Heart right ventricle (tissue), 16 donors: ENCODE results near the gene EVI5L. TPM values are rescaled to one million over a fixed set of nuclear protein-coding genes. Genes with fewer than 3 reads are reported as not detected.
A peak's percentile ranks its signal among the peaks of the same experiment; 100 is the strongest.

Source experiments
- ATAC-seq, 8 donors: fragments of 200-7000 bp; cut with Tn5 transposase; one replicate each; pipeline ENCODE4 v1.9.1; 2020; ENCODE audit warnings: mild to moderate bottlenecking in 8 of 8, moderate library complexity in 8 of 8, moderate number of reproducible peaks in 1 of 8
- DNase-seq, 2 donors: peaks; one replicate each; pipeline ENCODE4 v3.0.0-alpha.2; 2020
- H3K27ac ChIP-seq, 10 donors: fragments of 200-600 bp; sonication (generic) in 2 of 10; one replicate each; pipeline versions ENCODE4 v1.5.0 to v1.8.0; 2020 to 2022; ENCODE audit warnings: mild to moderate bottlenecking in 3 of 10
- H3K27me3 ChIP-seq, 7 donors: fragments of 200-600 bp; one replicate each; pipeline ENCODE4 v1.8.0; 2021 to 2022; ENCODE audit warnings: mild to moderate bottlenecking in 2 of 7
- H3K36me3 ChIP-seq, 9 donors: fragments of 200-600 bp; sonication (generic) in 1 of 9; one replicate each; pipeline versions ENCODE4 v1.5.0 to v1.8.0; 2020 to 2022; ENCODE audit warnings: mild to moderate bottlenecking in 2 of 9
- H3K4me1 ChIP-seq, 9 donors: fragments of 200-600 bp; sonication (generic) in 1 of 9; one replicate each; pipeline versions ENCODE4 v1.5.0 to v1.8.0; 2020 to 2022; ENCODE audit warnings: mild to moderate bottlenecking in 4 of 9
- H3K4me3 ChIP-seq, 10 donors: fragments of 200-600 bp; sonication (generic) in 2 of 10; one replicate each; pipeline versions ENCODE4 v1.5.0 to v1.8.0; 2020 to 2022; ENCODE audit warnings: mild to moderate bottlenecking in 7 of 10, moderate library complexity in 2 of 10
- H3K9me3 ChIP-seq, 11 donors: fragments of 200-600 bp in 10 of 11; sonication (generic) in 2 of 11; one replicate each; pipeline versions ENCODE4 v1.5.0 to v1.8.0; 2013 to 2022; ENCODE audit warnings: mild to moderate bottlenecking in 2 of 11, control low read depth in 1 of 11, moderate library complexity in 1 of 11
- WGBS, 2 donors: extraction: QIAGEN DNeasy Blood & Tissue Kit; methylation state at CpG; one replicate each; pipeline ENCODE4 v1.1.7; 2013; ENCODE audit warnings: inconsistent platforms in 1 of 2; 5-methylcytosine and 5-hydroxymethylcytosine counted together
- intact Hi-C, 10 donors: fragments of 100-400 bp; cut with DNase I; formaldehyde crosslinking; loops; one replicate each; pipeline versions ENCODE4 v1.11.1 to v1.14.2; 2022
- polyA plus RNA-seq, 2 donors: library from polyadenylated mRNA; stranded (reverse); fragments of 200-250 nt; gene quantifications; one replicate each; pipeline ENCODE4 v1.2.3, GENCODE V29; 2013
- total RNA-seq, 10 donors: library from RNA; stranded (reverse); fragmentation: NEBNext Ultra II Directional in 3 of 10; extraction: Animal tissue kit (Norgen Biotek cat#: 25700) in 3 of 10; gene quantifications; one replicate each; pipeline versions ENCODE4 v1.2.1 to v1.2.4, GENCODE V29; 2021 to 2023
- TF ChIP-seq, protein P1 (sequence below), 9 donors: fragments of 200-600 bp; sonication (generic) in 2 of 9; IDR thresholded peaks; one replicate each; pipeline versions ENCODE4 v1.5.0 to v1.8.0; 2021 to 2022; ENCODE audit warnings: antibody characterized with exemption in 9 of 9, mild to moderate bottlenecking in 5 of 9, moderate library complexity in 1 of 9
- donor health status: Arrhythmogenic right ventricular cardiomyopathy.
- donor health status: ischemic (EF 13 %, LVEDD 7.1; RV severe dilation, severe dysfunction).
- donor health status: healthy with polysubstance abuse.
- donor health status: DM: no; HTN: yes; CAD: no.
- donor health status: DM: no; HTN: no; CAD: no.
- donor health status: ischemic (EF 25% LVEDD 6.9; RV normal size, moderate dysfunction).
- donor health status: ischemic (EF 25% LVEDD 5.7; RV mildly dilated, moderate dysfunction).
- donor health status: healthy.
- donor health status: DM: yes; HTN: yes; CAD: no.
- donor health status: Ischemic cardiomyopathy.
- donor health status: ischemic (EF 35%, LVEDD 5.7; RV mildly dilated, moderate dysfunction).
- donor health status: nonischemic (EF 11% LVEDD 7.7; RV severe dilation, severe dysfunction).
- donor health status: DM: yes; HTN: yes; CAD: no.
- donor health status: PGD.
- donor health status: ischemic (EF 29% LVEDD 5.4; RV normal size, mild dysfunction).
- donor health status: nonischemic (EF 23%, LVEDD 6.1; RV moderate dilation, normal function).

EVI5L gene
- total and polyA plus RNA-seq, 12 donors: 12.9 to 26.3 (median 20.3) TPM

DNA sequence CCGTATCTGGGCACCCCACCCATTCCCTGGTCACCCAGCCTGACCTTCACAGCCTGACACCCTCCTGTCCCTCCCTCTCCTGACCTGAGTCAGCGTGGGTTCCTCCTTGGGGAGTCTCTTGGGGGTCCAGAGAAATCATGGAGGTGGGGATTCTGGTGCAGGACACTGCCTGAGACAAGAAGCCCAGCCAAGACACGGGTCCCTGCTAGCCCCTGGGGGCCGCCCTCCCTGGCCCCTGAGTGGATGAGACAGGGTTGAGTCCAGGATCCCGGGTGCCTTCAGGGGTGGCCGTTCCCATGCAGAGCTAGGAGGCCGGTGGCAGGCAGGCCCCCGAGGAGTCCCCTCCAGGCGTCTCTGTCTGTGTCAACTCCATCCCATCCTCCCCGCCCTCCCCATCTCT lies 75.2 kb downstream of the EVI5L start:
- TF ChIP-seq, protein P1, sequence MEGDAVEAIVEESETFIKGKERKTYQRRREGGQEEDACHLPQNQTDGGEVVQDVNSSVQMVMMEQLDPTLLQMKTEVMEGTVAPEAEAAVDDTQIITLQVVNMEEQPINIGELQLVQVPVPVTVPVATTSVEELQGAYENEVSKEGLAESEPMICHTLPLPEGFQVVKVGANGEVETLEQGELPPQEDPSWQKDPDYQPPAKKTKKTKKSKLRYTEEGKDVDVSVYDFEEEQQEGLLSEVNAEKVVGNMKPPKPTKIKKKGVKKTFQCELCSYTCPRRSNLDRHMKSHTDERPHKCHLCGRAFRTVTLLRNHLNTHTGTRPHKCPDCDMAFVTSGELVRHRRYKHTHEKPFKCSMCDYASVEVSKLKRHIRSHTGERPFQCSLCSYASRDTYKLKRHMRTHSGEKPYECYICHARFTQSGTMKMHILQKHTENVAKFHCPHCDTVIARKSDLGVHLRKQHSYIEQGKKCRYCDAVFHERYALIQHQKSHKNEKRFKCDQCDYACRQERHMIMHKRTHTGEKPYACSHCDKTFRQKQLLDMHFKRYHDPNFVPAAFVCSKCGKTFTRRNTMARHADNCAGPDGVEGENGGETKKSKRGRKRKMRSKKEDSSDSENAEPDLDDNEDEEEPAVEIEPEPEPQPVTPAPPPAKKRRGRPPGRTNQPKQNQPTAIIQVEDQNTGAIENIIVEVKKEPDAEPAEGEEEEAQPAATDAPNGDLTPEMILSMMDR (IDR thresholded peaks at IDR 0.05): no peak
- intact Hi-C loops: no loop called here
- no peak for ATAC-seq
- Histone ChIP-seq H3K27ac (no peak overlapping the region), H3K27me3 (peaks cover 0 to 4% (median 0%) of the 10 kb centered on the region in 7 donors), H3K36me3 (peaks cover 0 to 34% (median 6%) of the 10 kb centered on the region in 9 donors), H3K4me3 (peak overlapping the region in 8 of 10 donors; percentile 82 to 96 (median 88)), H3K4me1 (peaks cover 14 to 62% (median 41%) of the 10 kb centered on the region in 9 donors), H3K9me3 (no peaks in the 10 kb centered on the region)
- 69 to 70% methylated on average over 10 of the region's 10 CpGs for WGBS, 2 donors
- no peak for DNase-seq

DNA sequence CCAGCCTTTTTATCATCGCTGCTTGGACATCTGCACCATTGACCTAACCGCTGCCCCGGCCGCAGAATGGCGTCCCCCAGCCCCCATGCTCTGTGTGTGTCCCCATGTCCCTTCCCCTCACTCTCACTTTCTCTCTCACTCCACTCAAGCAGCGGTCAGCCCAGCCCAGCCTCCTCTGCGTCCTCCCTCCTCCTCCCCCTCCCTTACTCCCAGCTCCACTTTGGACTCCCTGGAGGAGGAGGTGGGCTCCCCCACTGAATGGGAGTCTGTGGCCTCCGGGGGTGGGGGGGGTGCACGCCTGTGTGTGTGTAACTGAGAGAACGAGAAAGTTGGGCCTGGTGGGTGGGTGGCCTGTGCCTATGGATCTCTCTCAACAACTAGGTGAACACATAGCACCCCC lies 75.8 kb downstream of the EVI5L start:
- no peak for ATAC-seq
- H3K36me3 ChIP-seq: peaks cover 0 to 40% (median 12%) of the 10 kb centered on the region in 9 donors
- no peaks in the 10 kb centered on the region for H3K9me3 ChIP-seq
- peaks cover 14 to 62% (median 41%) of the 10 kb centered on the region in 9 donors for H3K4me1 ChIP-seq
- 83 to 88% methylated on average over 10 of the region's 10 CpGs for WGBS, 2 donors
- no peak for DNase-seq
- TF ChIP-seq, protein P1 (IDR thresholded peaks at IDR 0.05): no peak
- H3K4me3 ChIP-seq: no peak overlapping the region
- intact Hi-C loops: no loop called here
- H3K27me3 ChIP-seq: no peaks in the 10 kb centered on the region
- H3K27ac ChIP-seq: no peak overlapping the region

DNA sequence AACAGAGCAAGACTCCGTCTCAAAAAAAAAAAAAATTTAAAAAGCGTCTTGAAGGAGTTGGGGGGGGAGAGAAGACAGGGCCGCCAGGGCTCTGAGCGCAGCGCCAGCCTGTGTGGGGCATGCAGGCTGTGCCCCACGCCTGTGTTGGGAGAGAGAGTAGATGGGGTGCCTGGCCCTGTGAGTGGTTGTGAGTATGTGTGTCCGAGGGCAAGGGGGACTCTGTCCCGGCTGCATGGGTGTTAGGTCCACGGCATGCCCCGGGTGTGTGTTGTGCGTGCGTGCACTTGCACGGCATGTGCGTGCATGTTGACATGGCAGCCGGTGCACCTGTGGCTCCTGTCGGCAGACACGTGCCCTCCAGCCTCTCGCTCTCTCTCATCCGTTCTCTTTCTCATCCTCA lies 77.1 kb downstream of the EVI5L start:
- Histone ChIP-seq H3K9me3 (no peaks in the 10 kb centered on the region), H3K4me1 (peaks cover 14 to 62% (median 41%) of the 10 kb centered on the region in 9 donors), H3K27me3 (peaks cover 0 to 8% (median 0%) of the 10 kb centered on the region in 7 donors), H3K4me3 (no peak overlapping the region), H3K27ac (no peak overlapping the region), H3K36me3 (peaks cover 0 to 53% (median 25%) of the 10 kb centered on the region in 9 donors)
- intact Hi-C loops: no loop called here
- WGBS, 2 donors: 93 to 96% methylated on average over 19 of the region's 19 CpGs
- DNase-seq: no peak
- ATAC-seq: no peak
- TF ChIP-seq, protein P1 (IDR thresholded peaks at IDR 0.05): no peak

DNA sequence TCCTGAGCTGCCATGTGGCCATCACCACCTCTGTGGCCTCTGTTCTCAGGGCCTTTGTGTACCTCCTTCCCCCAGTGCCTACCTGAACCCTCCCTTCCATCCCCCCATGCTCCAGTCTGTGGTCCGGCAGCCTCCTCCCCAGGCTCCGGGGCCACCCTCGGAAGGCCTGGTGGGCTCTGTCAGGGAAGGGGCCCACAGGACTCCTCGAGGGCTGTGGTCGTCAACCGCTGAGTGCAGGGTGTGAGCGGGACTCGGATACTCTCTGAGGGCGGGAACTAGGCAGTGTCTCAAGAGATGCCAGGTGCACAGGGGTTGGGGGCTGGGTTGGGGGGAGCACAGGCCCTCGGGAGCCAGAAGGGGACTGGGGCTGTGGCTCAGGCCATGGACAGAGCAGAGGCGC lies 77.5 kb downstream of the EVI5L start:
- intact Hi-C loops: no loop called here
- Histone ChIP-seq H3K27me3 (peaks cover 0 to 8% (median 0%) of the 10 kb centered on the region in 7 donors), H3K4me1 (peaks cover 14 to 60% (median 40%) of the 10 kb centered on the region in 9 donors), H3K9me3 (no peaks in the 10 kb centered on the region), H3K36me3 (peaks cover 3 to 57% (median 29%) of the 10 kb centered on the region in 9 donors), H3K27ac (no peak overlapping the region), H3K4me3 (no peak overlapping the region)
- DNase-seq (no peak), ATAC-seq (no peak)
- WGBS, 2 donors: 94% methylated on average over 11 of the region's 11 CpGs
- TF ChIP-seq, protein P1 (IDR thresholded peaks at IDR 0.05): no peak
